Astrocyte of the spinal cord (primary cell): ENCODE results near the gene ADGRD2.
"Not testable (repeated sequence)": the region's sequence is repeated elsewhere in the genome, so short reads cannot be mapped to it uniquely, and the experiment has no call there.

Experiments used
- DNase-seq: peaks from one replicate; pipeline ENCODE4 v3.0.0; 2011; ENCODE audit warnings: low read depth, low spot score
- H3K4me3 ChIP-seq: 2 replicates; pipeline ENCODE4 v1.5.1; 2011; ENCODE audit warnings: low read depth, mild to moderate bottlenecking, low read length, moderate library complexity
- CTCF ChIP-seq: IDR thresholded peaks from 2 replicates; pipeline ENCODE4 v1.5.1; 2012; ENCODE audit warnings: low read depth, mild to moderate bottlenecking, low read length, inconsistent platforms
- in situ Hi-C: cut with HindIII; loops from 2 replicates; pipeline ENCODE4 v1.10.0; 2017; ENCODE audit warnings: low sequenced_read_pairs

The ADGRD2 gene

GRCh38 chr9:124423155-124423554, 27.1 kb upstream of the ADGRD2 start:
- no peak for TF ChIP-seq CTCF
- in situ Hi-C loops = no loop called here
- no peak overlapping the region for H3K4me3 ChIP-seq
- DNase-seq = no peak

DNA sequence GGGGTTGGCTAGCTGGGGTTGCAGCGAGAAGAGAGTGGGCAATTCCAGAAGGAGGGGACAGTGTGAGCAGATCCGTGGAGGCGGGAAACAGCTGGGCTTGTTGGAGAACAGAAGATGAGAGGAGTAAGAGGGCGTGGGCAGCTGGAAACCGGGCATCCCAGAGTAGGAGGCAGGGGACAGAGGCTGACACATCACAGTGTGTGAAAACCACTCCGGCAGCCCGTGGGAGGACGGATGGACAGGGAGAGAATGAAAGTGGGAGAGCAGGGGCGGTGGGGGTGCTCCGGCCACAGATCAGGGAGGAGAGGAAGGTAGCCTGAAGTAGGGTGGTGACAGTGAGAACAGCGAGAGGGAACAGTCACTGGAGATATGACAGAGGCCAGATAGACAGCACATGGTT, 26.7 kb upstream of the ADGRD2 start:
- no peak for DNase-seq
- H3K4me3 ChIP-seq = no peak overlapping the region
- in situ Hi-C loops = no loop called here
- no peak for TF ChIP-seq CTCF

DNA sequence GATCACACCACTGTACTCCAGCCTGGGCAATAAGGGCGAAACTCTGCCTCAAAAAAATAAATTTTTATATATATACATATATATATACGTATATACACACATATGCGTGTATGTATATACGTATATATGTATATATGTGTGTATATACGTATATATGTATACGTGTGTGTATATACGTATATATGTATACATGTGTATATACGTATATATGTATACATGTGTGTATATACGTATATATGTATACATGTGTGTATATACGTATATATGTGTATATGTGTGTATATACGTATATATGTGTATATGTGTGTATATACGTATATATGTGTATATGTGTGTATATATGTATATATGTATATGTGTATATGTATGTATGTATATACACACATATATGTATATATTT, 24.5 kb upstream of the ADGRD2 start:
- in situ Hi-C loops, H3K4me3 ChIP-seq, DNase-seq: not testable (repeated sequence)

- in situ Hi-C loops = no loop called here
Observed at GRCh38 chr9:124426361-124426760, 23.9 kb upstream of the ADGRD2 start.

DNA sequence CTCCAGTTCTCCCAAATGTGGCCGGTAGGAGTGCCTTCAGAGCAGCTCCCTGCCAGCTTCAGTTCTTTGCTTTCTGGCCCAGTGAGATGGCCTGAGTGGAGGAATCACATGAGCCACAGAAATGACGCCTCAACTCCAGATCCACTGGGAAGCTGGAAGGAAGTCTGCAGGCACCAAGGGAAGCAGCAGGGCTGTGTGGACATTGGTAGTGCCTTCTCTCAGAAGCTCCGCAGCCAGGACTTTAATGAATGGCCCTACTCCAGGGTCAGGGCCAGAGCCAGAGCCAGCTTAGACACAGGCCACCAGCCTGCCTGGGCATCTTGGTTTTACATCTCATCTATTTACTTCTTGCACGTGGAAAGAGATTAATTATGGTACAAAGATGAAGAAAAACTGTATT, 23.0 kb upstream of the ADGRD2 start:
- DNase-seq = no peak
- H3K4me3 ChIP-seq = no peak overlapping the region
- in situ Hi-C loops = no loop called here
- no peak for TF ChIP-seq CTCF

More at GRCh38 chr9:124426361-124426760, 23.9 kb upstream of the ADGRD2 start:
- no peak overlapping the region for H3K4me3 ChIP-seq
- no peak for DNase-seq
- TF ChIP-seq CTCF = no peak

- no peak overlapping the region for H3K4me3 ChIP-seq
- no peak for TF ChIP-seq CTCF
- in situ Hi-C loops = no loop called here
- DNase-seq = no peak
Observed at GRCh38 chr9:124428751-124429529, 21.3 kb upstream of the ADGRD2 start.

DNA sequence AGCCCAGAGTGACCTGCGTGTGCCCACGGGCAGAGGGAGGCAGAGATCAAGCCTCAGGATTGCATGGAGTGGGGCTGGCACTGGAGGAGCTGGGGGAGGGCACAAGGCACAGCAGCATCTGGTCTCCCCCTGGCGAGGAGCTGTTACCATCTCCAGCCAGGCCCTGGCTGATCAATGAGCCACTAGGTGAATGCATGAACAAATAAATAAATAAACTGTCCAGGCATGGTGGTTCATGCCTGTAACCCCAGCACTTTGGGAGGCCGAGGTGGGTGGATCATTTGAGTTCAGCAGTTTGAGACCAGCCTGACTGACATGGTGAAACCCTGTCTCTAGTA, 20.8 kb upstream of the ADGRD2 start:
- DNase-seq = no peak
- in situ Hi-C loops = no loop called here
- no peak for TF ChIP-seq CTCF

More for the DNA sequence above, 20.8 kb upstream of the ADGRD2 start:
- H3K4me3 ChIP-seq = no peak overlapping the region
